Cardiac muscle cell (in vitro differentiated cells and primary cell): ENCODE data around the gene CARD8. TPM values are rescaled to one million over a fixed set of nuclear protein-coding genes. Genes with fewer than 3 reads are reported as not detected.
A peak's percentile ranks its signal among the peaks of the same experiment; 100 is the strongest.
"Not testable (repeated sequence)": the region's sequence is repeated elsewhere in the genome, so short reads cannot be mapped to it uniquely, and the experiment has no call there.

Experiments
- DNase-seq, 2 donors: peaks; one replicate each; pipeline versions ENCODE4 v3.0.0 to v3.0.0-alpha.2; 2010 to 2017; ENCODE audit warnings: low read depth in 1 of 2, low spot score in 1 of 2
- H3K27ac ChIP-seq: fragments of 200-600 bp; sonication (generic); 2 replicates; pipeline ENCODE4 v1.5.1; 2016
- H3K27me3 ChIP-seq: fragments of 200-600 bp; sonication (generic); 2 replicates; pipeline ENCODE4 v1.6.0; 2016; ENCODE audit warnings: control low read depth
- H3K36me3 ChIP-seq: fragments of 200-600 bp; sonication (generic); 2 replicates; pipeline ENCODE4 v1.5.1; 2016; ENCODE audit warnings: control low read depth
- H3K4me1 ChIP-seq: fragments of 200-600 bp; sonication (generic); 2 replicates; pipeline ENCODE4 v1.8.1; 2017; ENCODE audit warnings: low read depth, mild to moderate bottlenecking, mixed run types
- H3K4me3 ChIP-seq: fragments of 200-600 bp; sonication (generic); 2 replicates; pipeline ENCODE4 v1.5.1; 2016; ENCODE audit warnings: mild to moderate bottlenecking
- H3K9me3 ChIP-seq: fragments of 200-600 bp; sonication (generic); 2 replicates; pipeline ENCODE4 v1.5.1; 2017; ENCODE audit warnings: low read depth, mild to moderate bottlenecking, control low read depth
- CTCF ChIP-seq: IDR thresholded peaks from 2 replicates; pipeline ENCODE4 v1.5.1; 2012; ENCODE audit warnings: low read depth, mild to moderate bottlenecking, low read length
- polyA plus RNA-seq: library from polyadenylated mRNA; unstranded; fragments of >200 nt; fragmentation: Nextera tagmentation; extraction: Ambion mirVana; gene quantifications from 2 replicates; pipeline ENCODE4 v1.2.1, GENCODE V29; 2016
- total RNA-seq: library from RNA; depleted of rRNA; stranded (reverse); fragments of >200 nt; gene quantifications from 2 replicates; pipeline ENCODE4 v1.2.3, GENCODE V29; 2016

Gene CARD8
- total and polyA plus RNA-seq, 2 experiments from 2014 or later, result 19.1 to 57.6 TPM

- no peak overlapping the region for H3K27ac ChIP-seq
- no peaks in the 10 kb centered on the region for H3K4me1 ChIP-seq
- peaks cover 11% of the 10 kb centered on the region for H3K36me3 ChIP-seq
- no peak overlapping the region for H3K4me3 ChIP-seq
- DNase-seq, result no peak
- H3K27me3 ChIP-seq, result no peaks in the 10 kb centered on the region
- no peak for TF ChIP-seq CTCF
- no peaks in the 10 kb centered on the region for H3K9me3 ChIP-seq
Observed at GRCh38 chr19:48247212-48247611, 8.5 kb downstream of the CARD8 start.

GRCh38 chr19:48246101-48246500, 9.6 kb downstream of the CARD8 start:
- H3K9me3 ChIP-seq, result no peaks in the 10 kb centered on the region

GRCh38 chr19:48244281-48244680, 11.4 kb downstream of the CARD8 start:
- Histone ChIP-seq H3K27me3 (no peaks in the 10 kb centered on the region), H3K9me3 (no peaks in the 10 kb centered on the region), H3K4me3 (no peak overlapping the region), H3K36me3 (peaks cover 11% of the 10 kb centered on the region), H3K27ac (no peak overlapping the region), H3K4me1 (no peaks in the 10 kb centered on the region)
- TF ChIP-seq CTCF, result no peak
- DNase-seq, result peak in 1 of 2 donors; percentile 41

More at GRCh38 chr19:48246101-48246500, 9.6 kb downstream of the CARD8 start:
- H3K27me3 ChIP-seq, result no peaks in the 10 kb centered on the region
- no peak for TF ChIP-seq CTCF
- no peak for DNase-seq
- H3K4me1 ChIP-seq, result no peaks in the 10 kb centered on the region
- H3K4me3 ChIP-seq, result no peak overlapping the region
- no peak overlapping the region for H3K27ac ChIP-seq
- peaks cover 11% of the 10 kb centered on the region for H3K36me3 ChIP-seq

GRCh38 chr19:48241771-48242170, 13.9 kb downstream of the CARD8 start:
- H3K36me3 ChIP-seq, H3K27me3 ChIP-seq, H3K4me3 ChIP-seq, DNase-seq, H3K9me3 ChIP-seq, H3K27ac ChIP-seq, H3K4me1 ChIP-seq: not testable (repeated sequence)

GRCh38 chr19:48239582-48240141, 16.1 kb downstream of the CARD8 start:
- no peaks in the 10 kb centered on the region for H3K36me3 ChIP-seq
- no peaks in the 10 kb centered on the region for H3K4me1 ChIP-seq
- H3K9me3 ChIP-seq, result no peaks in the 10 kb centered on the region
- DNase-seq, result no peak
- no peak overlapping the region for H3K4me3 ChIP-seq
- TF ChIP-seq CTCF, result no peak
- no peak overlapping the region for H3K27ac ChIP-seq
- H3K27me3 ChIP-seq, result no peaks in the 10 kb centered on the region

GRCh38 chr19:48239120-48239519, 16.6 kb downstream of the CARD8 start:
- H3K36me3 ChIP-seq, result no peaks in the 10 kb centered on the region
- H3K27me3 ChIP-seq, result no peaks in the 10 kb centered on the region
- H3K9me3 ChIP-seq, result no peaks in the 10 kb centered on the region
- no peak overlapping the region for H3K4me3 ChIP-seq
- H3K4me1 ChIP-seq, result no peaks in the 10 kb centered on the region
- DNase-seq, result no peak
- no peak overlapping the region for H3K27ac ChIP-seq
- TF ChIP-seq CTCF, result no peak
